Measurements from ENCODE around the gene SETD9.

The SETD9 gene, protein sequence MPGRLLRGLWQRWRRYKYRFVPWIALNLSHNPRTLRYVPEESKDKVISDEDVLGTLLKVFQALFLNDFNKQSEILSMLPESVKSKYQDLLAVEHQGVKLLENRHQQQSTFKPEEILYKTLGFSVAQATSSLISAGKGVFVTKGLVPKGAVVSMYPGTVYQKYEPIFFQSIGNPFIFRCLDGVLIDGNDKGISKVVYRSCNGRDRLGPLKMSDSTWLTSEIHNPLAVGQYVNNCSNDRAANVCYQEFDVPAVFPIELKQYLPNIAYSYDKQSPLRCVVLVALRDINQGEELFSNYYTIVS

DNA sequence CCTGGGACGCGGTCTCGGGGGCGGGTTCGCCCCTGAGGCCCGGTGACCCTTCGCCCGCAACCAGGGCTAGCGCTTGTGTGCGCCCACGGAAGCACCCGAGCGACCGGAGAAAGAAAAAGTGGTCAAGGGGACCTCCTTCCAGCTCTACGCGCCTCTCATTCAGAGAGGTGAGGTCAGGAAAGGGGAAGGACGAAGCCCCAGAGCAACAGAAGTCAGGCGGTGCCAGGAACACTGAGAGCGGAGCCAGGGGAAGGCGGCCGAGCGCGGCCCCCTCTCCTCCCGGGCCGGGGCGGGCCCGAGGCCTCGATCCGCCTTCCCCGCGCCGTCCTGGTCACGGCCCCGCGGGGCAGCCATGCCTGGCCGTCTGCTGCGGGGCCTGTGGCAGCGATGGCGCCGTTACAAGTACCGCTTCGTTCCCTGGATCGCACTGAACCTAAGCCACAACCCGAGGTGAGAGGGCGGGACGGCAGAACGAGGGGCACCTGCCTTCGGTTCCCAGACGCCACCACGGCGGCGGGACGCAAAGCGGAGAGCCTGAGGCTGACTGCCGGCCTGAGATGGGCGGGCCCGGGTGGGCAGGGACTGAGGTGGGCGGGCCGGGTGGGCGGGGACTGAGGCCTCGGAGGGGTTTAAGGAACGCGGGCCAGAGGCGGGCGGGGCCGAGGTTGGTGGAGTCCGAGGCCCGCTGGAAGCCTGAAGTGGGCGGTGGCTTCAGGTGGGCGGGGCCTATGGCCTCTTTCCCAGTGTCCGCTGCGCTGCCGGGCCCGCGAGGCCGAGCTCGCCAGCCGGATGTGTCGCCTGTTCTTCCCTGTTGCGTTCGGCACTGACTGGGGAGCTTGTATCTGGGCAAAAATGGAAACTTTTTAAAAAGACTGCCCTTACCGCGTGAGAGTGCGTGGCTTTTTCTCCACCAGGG, at the start of gene SETD9:
TSS of gene SETD9 (plus strand) at position 303 of the 916 bp plus-strand sequence. CDS start at position 353, 50 bp downstream.
- peak; percentile 90 to 92 for DNase-seq (ENCODE audit: low read depth in 2 of 2)

DNA sequence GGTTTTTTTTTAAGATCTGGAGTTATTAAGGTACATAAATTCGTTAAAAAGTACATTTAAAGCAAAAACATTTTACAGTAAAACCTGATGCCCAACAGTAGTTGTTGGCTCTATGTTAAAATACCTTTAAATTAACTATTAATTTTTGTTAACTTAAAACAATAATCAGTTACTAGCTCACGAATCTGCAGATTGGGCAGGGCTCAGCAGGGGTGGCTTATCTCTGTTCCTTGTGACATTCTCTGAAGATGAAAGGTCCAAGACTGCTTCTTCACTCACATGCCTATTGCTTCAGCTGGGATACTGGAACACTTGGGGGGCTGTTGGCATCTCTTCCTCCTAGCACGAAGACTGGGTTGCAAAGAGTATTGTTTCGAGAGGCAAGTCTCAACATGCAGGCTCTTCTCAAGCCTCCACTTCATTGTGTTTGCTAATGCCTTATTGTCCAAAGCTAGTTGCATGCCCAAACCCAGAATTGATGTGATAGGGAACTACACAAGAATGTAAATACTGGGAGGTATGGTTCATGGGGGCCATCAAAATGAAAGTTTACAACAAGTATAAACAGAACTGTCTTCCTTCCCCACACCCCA, 47.4 kb upstream of the SETD9 start:
- no peak for DNase-seq (ENCODE audit: low read depth in 2 of 2)

DNA sequence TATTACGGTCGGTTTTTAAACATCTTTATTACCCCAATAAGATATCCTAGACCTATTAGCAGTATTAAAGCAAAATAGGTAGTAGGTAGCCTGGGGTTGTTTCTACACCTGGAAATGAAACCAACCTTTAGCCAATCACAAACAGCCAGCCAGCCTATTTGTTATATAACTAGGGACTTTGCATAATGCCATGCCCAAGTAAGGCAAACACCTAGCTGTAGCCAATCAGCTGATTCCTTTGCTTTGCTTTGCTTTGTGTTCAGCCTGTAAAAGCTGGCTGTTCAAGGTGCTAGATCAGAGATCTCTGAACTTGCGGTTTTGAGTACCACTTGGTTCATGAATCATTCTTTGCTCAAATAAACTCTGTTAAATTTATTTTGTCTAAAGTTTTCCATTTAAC, 46.5 kb upstream of the SETD9 start:
- DNase-seq (ENCODE audit: low read depth in 2 of 2), result no peak

DNA sequence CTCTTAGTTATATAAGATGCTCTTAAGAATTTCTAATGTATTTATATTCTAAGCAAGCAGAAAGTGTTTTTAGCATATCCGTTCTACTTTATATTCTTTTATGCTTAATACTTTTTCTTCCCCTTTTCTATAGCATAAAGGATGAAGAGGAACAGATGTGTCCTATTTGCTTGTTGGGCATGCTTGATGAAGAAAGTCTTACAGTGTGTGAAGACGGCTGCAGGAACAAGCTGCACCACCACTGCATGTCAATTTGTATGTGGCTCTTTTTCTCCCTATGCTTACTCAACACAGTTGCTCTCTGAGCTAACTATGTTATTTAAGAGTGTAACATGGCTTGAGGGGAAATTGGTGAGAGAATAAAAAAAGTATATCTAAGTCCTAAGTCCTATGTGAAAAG, 37.6 kb upstream of the SETD9 start:
- DNase-seq (ENCODE audit: low read depth in 2 of 2), result no peak

DNA sequence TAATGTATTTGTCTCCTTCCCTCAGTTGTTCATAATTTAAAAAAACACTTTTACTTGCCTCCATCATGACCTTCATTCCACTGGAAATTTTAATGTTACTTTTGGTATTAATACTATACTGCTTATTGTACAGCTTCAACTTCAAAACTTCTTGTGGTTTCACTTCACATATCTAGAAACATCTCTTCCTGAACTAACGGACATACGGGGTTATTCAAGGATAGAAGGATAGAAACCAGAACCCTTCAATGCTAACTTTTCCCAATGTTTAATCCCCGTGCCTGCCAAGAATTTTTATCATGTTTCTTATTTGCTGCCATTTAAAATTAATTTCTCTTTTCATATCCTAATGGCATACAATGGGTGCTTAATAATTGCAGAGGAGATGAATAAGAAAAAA, 36.3 kb upstream of the SETD9 start:
- DNase-seq (ENCODE audit: low read depth in 2 of 2), result no peak

DNA sequence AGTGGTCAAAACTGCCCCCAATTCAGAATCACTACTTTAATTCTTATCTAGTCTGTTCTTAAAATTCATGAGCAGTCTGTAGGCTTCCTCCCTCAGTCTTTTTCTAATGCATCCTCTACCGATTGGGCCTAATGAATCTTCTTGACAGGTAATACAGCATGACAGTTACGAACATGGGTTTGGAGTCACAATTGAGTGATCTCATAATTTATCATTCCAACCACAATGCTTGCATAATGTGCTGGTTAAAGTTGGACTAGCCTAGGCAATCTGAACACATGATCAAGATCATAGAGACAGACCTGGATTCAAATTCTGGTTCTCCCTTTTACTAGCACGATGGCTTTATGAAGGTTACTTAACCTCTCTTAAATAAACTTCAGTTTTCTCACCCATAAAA, 33.1 kb upstream of the SETD9 start:
- no peak for DNase-seq (ENCODE audit: low read depth in 2 of 2)

DNA sequence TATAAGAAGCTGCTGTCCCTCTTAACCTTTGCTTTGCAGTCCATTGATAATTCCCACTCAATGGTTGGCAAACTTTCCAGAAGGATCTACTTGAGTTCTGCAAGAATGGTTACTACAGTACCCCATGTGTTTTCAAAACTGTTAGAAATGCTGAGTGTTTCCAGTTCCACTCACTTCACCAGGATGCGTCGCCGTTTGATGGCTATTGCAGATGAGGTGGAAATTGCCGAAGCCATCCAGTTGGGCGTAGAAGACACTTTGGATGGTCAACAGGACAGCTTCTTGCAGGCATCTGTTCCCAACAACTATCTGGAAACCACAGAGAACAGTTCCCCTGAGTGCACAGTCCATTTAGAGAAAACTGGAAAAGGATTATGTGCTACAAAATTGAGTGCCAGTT, 27.8 kb upstream of the SETD9 start:
- no peak for DNase-seq (ENCODE audit: low read depth in 2 of 2)

DNA sequence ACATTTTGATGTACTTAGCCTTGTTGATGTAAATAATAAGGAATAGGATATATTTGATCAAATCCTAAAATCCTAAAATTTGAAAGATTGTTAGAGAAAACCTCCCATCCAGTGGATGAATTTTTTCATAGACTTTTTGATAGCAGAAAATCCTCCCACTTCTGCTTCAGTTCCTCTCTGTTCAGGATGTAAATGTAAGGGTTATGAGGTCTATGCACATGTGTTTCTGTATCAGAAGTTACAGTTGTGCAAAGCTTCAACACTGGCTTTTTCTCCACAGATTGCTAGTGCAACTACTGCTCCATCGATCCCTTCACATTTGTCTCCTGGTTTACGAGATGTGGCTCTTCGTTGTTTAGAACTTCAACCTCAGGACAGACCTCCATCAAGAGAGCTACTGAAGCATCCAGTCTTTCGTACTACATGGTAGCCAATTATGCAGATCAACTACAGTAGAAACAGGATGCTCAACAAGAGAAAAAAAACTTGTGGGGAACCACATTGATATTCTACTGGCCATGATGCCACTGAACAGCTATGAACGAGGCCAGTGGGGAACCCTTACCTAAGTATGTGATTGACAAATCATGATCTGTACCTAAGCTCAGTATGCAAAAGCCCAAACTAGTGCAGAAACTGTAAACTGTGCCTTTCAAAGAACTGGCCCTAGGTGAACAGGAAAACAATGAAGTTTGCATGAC, 16.0 kb upstream of the SETD9 start:
- no peak for DNase-seq (ENCODE audit: low read depth in 2 of 2)

DNA sequence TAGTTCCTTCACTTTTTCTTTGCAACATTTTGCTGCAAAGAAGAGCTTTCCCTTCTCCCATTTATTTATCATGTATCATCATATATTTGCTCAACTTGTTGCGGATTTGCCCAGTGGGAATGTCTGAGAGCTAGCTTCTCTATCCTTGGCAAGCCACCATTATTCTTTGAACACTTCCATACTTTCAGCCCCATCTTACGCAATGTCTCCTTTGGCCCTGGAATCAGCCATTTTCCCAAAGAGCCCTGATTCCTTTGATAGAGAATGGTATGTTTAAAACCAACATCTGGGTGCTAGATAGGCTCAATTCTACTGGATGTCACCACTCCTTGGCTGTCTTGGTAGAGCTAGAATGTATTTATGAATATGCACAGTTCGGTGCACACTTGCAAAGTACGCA, 12.6 kb upstream of the SETD9 start:
- no peak for DNase-seq (ENCODE audit: low read depth in 2 of 2)

DNA sequence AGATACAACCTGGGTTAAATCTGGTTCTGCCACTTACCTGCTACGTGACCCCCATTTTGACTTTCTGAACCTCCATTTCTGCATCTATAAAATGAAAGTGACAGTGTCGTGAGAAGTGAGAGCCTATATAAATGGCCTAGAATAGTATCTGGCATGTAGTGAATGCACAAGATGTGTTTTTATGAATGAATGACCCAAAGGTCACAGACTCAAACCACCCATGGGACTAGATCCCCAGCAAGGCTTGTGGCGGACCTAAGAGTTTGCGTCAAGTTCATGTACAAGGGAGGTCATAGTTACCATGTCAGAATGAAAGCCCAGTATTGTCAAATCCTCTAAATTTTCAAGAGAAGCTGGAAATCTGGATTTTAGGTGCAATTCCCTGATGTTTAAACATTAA, 11.2 kb upstream of the SETD9 start:
- DNase-seq (ENCODE audit: low read depth in 2 of 2), result no peak

DNA sequence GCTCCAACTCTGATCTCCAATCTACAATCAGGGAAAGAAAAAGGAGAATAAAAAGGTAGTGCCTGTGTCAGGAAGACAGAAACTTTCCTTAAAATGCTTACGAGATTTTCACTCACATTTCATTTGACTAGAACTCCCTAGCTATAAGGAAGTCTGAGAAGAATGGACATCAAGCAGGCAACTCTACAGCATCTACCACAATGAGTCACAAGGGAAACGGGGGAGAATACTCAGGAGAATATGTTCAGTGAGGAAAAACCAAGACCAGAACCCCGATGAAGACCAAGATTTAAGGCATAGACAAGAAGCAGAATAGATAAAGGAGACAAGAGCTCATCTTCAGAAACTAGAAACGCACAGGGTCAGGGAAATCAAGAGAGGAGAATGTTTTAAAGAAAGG, 9.0 kb upstream of the SETD9 start:
- DNase-seq (ENCODE audit: low read depth in 2 of 2), result no peak

DNA sequence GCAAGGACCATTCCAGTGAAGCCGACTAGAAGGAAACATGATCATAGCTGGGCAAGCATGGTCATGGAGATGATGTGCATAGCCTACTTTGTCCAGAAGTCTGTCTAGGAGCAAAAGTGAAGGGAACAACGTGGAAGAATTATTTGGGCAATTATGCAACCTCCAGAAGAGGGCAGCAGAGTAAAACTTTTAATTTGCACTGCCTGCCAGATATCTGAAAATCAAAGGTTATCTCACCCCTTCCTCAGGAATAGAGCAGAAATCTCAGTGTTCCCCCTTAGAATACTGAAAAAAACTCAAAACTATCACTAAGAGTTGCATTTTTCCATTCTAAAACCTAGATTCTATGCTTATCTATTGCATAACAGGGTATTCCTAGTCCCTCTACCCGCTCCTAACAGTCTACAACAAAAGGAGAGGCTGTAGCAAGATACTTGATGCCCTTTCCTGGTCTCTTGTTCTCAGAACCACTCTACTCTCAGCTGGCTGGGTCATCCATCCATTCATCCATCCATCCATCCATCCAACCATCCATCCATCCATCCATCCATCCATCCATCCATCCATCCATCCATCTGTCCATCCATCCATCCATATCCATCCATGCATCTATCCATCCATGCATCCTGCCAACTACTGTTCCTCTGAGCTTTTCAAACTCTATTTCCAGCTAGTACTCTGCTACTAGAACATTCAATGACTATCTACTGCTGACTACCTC, 8.4 kb upstream of the SETD9 start:
- DNase-seq (ENCODE audit: low read depth in 2 of 2), result no peak

DNA sequence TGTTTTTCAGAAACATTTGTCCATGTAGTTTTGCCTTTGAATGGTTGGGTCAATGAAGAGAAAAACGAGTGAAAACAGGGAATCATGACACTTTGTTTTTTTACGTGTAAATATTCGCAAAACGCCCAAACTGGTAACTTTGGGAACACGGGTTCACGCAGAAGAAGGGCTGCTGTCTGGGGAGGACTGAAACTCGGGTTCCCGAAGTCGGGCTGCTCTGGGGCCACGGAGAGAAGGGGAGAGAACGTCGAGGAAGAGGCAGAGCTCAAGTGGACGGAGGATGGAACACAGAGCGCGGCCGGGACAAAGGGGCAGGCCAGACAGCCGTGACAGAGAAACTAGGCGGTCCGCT, 478 bp upstream of the SETD9 start:
- DNase-seq (ENCODE audit: low read depth in 2 of 2), result no peak

DNA sequence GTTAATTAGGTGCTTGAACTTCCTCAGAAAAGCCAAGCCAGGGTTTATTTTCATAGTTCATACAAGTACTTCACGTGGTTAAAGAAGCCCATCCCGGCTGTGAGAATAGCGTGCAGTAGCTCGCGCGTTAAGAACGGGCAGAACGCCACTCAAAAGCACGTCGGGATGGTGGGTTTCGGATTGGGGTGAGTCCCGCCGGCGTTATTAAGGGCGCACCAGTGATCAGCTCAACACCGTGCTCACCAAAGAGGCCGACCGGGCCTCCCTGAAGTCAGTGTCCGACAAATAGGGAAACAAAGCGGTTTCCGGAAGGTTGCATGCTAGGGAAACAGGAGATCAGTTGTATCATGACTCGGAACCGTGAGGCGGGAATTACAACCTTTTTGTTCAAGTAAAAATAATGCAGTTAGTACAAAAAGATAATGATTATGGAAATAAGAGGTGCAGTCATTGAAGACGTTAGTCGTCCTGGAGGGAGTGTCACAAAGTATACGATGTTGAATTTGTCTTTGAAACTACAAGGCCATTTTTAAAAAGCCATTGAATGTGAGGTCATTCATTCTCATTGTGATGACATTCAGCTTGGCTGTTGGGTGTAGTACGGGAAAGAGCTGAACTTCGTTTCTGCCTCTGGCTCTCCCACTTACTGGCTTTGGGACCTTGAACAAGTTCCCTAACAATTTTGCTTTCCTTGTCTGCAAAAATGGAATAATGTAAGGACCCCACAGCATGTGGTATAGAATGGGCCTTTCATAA, 992 bp downstream of the SETD9 start:
- peak in 1 of 2 experiments; percentile 22 for DNase-seq (ENCODE audit: low read depth in 2 of 2)

DNA sequence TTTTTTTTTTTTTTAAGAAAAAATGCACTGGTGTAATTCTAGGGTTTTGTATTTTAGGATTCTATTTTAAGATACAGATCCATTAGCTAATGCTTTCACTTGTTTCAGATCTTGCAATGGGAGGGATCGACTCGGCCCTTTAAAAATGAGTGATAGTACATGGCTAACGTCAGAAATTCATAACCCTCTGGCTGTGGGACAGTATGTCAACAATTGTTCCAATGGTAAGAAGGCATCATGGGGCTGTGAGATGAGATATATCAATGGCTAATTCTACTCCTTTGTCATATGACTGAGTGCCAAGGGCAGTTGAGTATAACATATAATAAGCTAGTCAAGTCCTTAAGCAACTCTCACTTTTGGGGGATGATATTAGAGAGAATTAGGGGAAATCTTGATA, 4.4 kb downstream of the SETD9 start:
- no peak for DNase-seq (ENCODE audit: low read depth in 2 of 2)

DNA sequence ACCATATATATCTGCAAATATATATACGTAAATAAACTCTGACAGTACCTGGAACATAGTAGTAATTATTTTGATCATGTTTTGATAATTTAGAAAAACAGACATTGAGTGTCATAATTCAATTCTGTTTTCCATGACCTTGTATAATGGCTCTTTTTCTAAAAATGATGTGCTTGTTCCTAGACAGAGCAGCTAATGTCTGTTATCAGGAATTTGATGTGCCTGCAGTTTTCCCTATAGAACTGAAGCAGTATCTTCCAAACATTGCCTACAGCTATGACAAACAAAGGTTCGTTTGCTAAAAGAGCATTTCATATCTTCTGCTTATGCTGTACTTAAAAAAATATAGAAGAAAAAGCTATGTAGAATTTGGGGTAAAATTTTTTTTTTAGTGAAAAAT, 5.3 kb downstream of the SETD9 start:
- no peak for DNase-seq (ENCODE audit: low read depth in 2 of 2)

DNA sequence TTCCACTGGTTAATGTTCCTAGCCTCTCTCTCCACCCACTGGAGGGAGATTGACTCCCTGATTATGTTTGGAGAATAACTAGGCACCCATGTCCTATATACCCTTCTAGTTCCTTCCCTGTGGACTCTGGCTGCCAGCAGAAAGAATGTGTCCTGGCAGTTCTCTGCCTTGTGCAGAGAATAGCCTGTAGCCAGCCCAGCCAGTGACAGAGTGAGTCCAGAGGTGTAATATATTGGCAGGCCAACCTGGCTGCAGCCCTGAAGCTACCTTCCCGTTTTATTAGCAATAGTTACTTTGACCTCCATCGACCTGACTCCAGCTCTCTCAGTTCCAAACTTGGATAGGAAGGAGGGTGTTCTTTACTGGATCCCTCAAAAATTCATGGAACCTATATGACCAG, 8.1 kb downstream of the SETD9 start:
- DNase-seq (ENCODE audit: low read depth in 2 of 2), result no peak

DNA sequence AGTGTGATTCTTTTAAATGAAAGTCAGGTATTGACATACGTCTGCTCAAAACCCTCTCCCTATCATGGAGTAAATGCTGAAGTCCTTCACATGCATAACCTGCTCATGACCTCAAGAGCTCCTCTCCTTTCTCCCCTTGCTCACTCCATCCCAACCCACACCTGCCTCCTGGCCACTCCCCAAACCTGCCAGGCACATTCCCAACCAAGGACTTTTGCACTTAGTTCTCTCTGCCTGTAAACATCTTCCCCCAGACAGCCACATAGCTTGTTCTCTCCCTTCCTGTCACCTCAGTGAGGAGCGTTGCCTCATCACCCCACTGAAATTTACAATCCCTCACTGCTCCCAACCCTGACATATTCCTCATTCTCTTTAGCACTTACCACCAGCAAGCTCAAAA, 8.7 kb downstream of the SETD9 start:
- DNase-seq (ENCODE audit: low read depth in 2 of 2), result no peak

DNA sequence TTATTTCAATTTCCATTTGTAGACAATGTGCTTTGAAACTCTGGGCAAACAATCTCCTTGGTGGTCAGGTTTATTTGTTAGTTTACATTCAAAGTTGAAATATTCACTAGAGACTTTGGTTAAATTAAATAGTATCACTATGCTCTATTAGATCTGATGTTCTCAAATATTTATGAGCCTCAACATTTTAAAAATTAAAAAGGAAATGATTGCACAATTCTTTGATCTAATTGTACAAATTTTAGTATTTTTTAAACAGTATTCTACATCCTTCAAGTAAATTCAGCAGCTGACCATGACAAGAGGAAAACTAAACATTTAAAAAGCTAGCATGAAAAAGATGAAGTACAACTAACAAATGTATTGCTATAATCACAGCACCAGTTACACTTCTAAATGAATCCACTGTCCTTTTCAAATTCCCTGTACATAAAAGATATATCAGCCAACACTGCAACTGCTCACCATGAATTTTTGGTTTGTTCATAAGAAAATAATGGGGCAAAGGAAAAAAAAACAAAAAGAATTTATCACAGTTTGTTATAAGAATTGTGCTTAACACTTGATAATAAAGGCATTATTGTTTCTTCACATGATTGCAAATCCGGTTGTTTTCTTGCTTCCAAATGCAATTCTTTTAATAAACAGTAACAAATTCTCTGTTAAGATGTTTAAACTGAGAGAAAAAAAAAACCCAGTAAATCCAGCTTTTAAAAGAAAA, 10.7 kb downstream of the SETD9 start:
- DNase-seq (ENCODE audit: low read depth in 2 of 2), result no peak

DNA sequence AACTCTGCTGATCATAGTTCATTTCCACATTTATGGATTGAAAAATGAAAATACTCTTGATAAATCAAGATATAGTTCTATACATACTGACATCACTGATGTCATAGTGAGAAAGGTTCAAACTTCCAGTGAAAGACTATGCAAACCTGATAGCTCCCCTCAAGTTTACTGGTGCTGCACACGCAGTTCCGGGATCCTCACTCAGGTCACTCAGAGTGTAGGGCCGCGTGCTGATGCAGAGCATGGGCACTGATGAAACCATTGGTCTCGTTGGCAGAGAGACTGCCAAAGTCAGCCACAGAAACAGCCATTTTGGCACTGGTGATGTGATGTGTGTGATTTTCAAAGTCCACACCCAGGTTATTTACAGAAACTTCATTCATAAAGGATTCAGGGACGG, 13.5 kb downstream of the SETD9 start:
- no peak for DNase-seq (ENCODE audit: low read depth in 2 of 2)

All from fibroblast of skin of left biceps (primary cell).